Kidney capillary endothelial cell (primary cell): Measurements from ENCODE around the gene MRAS.

Experiments used
- DNase-seq: peaks from one replicate; pipeline ENCODE4 v3.0.0-alpha.2; 2018; ENCODE audit warnings: low spot score

The MRAS gene

DNA sequence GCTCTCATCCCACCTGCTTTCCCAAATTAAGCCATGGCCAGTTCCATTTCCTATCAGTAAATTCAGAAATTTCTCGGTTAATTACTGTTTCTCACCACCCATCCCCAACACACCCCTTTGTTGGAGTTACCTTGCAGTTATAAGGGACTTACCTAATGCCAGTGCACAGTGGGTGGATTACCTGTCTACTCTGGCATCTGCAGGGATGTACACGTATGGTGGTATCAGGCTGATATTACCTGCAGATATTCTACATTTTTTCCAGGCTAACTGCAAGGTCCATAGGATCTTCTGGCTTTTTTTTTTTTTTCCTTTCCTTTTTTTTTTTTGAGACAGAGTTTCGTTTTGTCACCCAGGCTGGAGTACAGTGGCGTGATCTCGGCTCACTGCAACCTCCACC is 7.9 kb upstream of the MRAS start:
- no peak for DNase-seq

DNA sequence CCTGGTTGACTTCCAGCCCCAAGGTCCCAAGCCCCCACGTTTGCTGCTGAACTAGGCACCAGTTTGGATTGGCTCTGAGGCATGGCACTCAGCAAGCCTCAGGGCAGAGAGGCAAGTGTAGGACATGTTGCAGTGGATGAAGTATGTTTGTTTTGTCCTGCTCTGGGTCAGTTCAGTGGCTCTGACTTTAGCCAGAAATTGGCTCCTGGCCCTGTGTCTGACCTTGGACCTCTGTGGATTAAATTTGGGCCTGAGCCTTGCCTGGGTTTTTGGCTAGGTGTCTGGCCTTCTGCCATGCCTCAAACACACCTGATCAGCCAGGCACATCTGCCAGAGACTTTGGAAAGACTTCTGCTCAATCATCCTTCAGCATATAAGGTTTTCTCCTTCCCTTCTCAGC is 3.6 kb upstream of the MRAS start:
- DNase-seq: no peak

DNA sequence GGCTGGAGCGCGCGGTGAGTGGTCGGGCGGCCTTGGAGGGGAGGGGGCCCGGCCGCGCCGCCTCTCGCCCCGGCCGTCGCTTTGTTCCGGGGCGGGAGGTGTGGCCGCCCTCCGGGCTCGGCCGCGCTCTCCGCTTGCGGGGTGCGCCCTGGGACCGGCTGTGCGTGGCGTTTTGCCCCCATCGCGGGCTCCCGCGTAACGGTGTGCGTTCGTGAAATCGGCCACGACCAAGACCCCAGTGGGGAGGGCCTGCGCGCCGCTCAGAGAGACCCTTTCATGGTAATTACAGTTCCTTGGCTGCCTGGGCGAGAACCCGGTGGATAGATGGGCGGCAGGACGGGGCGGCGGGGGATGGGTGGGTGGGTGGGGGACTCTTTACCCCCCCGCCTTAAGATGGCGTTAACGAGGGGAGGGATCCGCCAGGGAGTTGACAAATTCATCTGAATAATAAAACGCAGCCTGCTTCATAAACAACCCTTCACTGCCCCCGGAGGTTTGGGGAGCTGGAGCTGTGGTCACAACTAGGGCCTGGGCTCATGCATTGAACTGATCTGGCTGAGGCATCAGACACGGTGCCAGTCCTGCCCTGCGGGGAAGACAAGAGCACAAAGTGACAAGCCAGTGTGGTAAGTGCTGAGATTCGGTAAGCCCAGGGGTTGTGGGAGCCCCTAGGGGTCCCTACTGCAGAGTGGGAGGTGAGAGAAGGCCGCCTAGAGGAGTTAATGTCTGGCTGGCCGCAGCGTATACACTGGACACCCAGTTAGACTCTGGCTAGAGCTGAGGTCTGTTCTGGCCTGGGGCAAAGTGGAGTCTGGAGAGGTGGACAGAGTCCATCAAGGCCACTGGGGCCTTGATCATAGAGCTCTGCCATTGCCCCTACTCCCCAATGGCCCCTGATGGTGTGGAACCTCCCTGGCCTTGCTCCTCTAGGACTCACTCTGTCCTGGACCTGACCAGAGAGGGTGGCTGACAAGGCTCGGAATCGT is 668 bp downstream of the MRAS start:
- no peak for DNase-seq

DNA sequence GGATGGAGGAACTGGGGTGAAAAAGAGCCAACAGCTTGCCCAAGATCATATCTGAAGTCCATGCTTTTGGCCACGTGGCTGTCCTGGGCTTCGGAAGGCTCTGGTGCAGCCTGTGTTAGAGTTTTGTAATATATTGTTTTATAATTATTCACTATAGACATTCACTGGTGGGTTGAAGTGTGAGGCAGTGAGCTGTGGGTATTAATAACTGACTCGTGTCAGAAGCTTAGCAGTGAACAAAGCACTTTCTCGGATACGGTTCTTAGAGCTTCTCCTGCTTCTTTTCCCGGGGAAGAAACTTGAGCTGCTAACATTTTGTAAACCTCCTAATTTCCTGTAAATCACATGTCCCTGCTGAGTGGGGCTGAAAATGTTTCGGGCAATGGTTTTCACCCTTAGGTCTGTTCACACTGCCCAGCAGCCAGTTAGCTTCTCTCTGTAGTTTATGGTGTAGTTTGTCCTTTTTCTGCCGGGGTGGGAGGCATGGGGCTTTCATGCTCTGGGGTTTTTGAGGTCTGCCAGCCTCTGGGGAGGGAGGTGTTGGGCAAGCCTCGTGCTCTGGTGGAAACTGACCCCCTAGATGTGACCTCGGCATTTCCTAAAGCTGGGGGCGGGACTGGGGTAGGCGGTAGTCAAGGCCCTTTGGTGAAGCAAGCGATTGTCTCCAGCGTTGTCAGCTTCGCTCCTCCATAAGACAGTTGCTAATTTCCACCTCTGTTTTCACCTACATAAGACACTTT is 1.7 kb downstream of the MRAS start:
- DNase-seq: no peak

DNA sequence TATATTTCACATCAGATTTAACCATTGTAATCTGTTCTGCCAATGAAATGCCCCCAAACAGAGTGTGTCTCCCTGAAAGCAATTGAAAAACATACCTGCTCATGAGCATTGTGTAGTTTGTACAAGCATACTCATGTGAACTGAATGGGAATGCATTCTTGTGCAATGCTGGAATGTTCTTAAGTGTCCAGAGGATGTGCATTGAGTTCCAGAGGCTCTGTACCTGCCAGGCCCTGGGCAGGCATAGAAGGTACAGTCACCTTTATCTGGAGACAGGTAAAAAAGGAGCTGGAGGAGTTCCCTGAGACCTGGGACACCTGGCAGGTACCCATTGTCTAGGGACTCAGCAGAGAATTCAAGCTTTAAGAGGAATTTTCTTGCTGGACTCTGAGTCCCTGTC is 2.8 kb downstream of the MRAS start:
- no peak for DNase-seq

DNA sequence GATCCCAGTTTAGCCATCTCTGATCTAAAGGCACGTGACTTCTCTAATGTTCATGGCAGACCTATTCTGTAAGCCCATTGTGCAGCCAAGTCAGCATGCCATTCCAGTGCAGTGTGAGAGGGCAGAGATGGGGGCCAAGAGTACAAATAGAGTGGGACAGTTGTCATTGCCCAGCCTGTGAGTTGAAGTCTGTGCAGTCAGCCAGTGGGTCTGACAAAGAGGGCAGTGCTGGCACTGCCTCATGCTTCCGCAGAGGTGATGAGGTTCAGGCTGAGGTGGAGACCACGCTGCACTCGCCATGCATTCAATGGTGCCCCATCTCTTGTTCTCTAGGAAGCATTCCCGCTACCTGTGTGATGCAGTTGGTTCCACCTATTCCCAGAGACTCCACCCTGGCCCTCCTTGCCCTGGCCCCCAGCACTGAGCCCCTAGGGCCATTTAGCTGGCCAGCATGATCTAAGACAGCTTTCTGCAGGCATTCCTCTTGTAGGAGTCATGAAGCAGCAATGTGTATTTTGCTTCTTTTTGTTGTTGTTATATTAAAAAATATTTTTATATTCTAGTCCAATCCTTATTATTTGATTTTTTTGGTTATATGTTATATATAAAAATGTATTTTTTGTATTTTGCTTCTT is 3.7 kb downstream of the MRAS start:
- DNase-seq: no peak

DNA sequence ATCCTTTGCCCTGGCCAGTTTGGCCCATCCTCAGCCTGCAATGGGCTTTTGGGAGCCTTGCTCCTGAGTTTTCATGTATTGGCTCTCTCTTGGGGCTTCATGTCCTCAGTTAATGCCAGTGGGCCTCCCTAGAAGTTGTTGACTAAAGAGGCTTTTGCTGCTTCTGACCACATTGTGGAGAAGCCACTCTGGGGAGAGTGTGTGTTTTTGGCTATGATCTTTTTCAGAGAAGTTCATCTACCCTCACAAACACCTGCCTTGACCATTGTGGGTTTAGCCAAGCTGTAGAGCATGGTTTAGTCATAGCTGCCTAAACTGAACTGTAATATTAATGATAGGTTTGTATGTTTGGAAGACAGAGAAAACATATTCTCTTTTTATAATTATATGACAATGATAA is 6.0 kb downstream of the MRAS start:
- DNase-seq: no peak

DNA sequence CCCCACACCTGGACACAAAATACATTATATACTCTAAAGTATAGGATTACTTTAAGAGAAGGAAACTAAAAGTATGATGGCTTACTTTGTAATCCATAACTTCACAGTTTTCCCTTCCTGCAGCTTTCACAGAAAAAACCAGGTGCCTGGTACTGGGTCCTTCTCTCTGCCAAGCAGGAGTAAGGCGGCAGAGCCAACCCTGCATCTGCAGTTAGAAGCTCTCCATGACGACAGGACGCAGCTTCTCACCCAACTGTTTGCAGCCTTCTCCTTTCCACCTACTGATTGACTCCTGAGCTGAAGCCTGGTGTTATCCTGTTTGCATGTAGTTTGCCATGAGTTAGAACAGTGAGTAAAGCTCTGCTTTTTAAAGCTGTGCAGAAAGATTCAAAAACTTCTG is 6.7 kb downstream of the MRAS start:
- no peak for DNase-seq

DNA sequence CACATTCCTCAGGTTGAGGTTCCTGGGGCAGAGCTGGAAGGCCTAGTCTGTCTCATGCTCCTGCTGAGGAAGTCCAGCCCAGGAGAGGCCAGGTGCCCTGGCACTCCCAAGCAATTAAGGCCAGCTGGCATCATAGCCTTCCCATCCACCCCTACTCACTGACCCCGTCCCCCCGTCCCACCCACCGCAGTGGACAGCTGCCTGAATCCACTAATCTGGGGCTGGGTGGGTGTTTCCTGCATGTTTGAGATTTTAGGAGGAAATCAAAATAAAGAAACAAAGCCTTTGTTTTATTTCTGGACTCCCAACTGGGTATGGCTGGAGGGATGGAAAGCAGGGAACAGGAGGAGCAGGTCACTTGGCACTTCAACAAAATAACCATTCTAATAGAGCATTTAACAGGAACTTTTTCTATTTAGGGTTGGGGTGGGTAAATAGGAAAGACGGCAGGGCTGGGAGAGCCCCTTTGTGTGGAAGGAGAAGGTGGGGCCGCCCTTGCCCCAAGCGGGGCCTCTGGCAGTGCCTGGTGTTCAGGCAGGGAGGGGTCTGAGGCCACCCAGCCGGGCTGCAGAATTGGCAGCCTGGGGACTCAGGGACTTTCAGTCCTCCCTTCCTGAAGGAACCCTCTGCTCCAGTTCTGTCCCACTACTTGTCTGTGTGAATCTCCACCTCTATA is 8.5 kb downstream of the MRAS start:
- no peak for DNase-seq

DNA sequence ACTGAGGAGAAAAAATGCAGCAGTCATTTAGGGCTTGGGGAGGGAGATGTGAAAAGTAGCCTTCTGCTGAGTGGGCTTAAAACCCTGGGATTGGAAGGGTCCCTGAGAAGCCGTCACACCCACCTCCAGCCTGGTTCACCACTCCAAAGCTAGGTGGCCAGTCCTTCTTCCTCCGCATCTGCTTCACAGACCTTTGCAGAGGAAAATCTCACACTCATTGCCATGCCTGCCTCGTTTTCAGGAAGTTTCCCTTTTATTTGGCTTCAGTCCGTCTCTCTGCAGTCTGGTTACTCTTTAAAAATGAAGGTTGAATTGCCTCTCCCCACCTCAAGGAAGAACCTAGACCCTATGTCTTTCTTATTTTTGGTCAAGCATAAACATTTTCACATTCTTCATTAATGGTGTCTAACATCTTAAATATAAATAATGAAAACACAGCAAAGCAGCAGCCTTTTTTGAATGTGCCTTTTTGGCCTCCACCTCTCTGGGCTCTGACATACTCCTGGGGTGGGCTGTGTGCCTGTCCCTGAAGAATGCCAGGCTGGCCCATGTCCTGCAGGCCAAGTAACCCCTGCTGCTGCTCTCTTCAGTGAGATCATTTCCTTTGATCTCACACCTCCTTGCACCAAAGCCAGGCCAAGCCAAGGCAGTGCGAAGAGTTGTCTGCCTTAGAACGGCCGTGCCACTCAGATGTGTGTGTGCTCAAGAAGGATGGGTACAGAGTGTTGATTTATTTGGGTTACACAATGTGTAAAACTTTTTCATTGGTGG is 11.0 kb downstream of the MRAS start:
- no peak for DNase-seq

DNA sequence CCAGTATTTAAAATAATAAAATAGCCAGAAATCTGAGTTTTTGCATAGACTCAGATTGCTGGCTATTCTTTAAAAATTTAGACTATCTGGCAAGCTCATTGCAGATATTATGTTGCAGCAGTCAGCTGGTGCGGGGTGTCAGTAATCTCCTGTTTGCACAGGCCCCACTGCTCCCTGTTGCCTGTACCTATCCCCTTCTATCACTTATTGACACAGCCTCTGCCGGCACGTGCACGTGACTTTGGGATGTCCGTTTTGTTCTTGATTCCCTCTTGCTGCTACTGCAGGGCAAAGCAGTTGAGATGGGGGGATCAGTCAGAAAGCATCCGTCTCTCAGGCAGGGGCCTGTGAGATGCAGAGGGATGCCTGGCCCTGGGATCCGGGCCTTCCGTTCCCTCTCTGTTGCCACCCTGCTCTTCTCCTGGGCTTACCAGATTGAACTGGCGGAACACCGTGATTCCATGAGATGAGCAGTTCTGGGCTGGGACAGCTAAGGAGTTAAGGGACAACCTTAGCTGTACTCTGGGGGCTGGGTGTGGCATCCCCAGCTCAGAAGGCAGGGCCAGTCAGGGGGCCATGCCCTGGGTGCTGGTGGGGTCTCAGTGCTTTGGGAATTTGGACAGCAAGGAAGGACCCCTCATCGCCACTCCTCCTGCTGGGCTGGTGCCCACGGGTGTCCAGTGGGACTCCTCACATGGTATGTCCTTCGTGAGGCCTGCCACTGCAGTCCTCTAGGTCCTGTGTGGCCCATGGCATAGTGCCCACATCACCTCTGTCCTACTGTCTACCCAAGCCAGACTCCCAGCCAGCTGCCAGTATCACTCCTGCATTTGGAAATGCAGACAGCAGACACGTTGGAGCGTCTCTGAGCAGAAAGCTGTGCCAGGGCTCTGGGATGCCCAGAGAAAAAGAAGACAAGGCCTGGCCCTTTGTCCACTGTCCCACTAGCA is 11.8 kb downstream of the MRAS start:
- DNase-seq: no peak

DNA sequence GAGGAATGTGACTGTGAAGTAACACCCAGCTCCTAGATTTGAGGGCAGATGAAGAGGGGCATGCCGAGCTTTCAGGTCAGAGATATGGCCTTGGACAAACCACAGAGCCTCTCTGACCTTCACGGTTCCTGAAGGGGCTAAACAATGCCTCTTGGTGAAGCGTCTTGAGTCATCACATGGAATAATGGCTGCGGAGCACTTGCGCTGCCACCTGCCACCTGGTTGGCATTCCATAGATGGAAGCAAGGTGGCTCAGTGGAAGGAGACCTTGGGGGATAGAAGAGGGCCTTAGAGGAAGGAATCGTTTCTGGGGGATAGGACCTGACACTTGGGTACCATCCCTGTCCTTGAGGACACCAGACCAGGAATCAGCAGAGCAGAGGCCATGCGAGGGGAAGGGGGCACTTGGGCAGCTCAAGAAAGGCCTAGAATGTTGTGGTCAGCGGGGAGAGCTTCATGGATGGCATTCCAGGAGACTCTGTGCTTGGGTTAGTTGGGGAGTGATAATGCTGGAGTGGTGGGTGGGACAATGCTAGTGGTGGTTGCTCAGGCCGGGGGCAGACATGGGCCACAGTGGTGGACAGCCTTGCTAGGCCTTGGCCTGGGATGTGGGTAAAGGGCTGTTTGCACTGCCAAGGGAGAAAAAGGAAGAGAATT is 12.6 kb downstream of the MRAS start:
- DNase-seq: no peak

DNA sequence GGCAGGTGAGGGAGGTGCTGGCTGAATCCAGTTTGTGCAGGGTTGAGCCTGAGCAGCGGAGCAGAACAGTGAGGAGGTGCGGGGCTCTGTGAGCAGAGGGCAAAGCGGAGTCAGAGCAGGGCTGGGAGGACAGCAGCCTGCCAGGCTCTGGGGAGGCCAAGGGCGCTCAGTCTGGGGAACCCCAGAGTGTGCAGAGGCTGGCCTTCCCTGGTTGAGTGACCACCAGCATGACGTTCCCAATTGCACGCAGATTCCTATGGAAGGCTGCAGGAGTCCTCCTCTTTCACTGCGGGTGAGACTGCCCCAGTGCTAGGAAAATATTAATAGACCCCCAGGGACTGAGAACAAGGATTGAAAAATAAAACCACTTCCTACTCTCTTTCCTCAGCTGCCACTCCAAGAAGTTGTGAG is 13.2 kb downstream of the MRAS start:
- DNase-seq: no peak

DNA sequence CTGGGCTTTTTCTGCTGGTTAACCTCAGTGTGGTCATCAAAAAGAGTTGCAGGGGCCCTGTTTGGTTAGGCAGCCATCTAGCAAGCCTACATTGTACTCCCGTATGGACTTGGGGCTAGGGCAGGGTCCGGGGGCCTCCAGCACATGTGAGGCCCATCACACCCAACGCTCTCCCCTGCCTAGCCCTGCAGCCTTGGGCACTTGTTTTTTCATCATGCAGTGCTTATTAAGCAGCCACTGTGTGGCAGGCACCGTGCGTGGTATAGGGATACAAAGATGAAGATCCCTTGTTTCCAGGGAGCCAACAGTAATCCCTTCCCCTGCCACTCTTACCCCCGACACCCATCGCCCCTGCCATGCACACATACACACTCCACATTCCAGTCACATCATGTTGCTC is 14.2 kb downstream of the MRAS start:
- no peak for DNase-seq

DNA sequence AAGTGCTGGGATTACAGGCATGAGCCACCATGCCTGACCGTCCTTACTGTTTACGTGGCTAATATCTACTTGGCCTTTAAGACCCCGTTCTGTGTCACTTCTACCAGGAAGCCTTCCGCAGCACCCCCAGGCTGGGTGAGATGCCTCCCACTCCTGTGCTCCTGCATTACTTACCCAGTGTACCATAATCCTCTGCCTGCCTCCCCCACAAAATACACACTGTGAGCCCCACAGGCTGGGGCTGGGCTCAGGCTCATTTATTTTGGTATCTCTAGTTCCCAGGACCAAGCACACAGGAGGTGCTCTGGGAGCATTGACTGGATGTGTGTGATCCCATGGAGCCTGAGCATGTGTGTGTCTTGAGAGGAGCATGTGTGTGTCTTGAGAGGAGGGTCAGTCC is 14.9 kb downstream of the MRAS start:
- DNase-seq: no peak

DNA sequence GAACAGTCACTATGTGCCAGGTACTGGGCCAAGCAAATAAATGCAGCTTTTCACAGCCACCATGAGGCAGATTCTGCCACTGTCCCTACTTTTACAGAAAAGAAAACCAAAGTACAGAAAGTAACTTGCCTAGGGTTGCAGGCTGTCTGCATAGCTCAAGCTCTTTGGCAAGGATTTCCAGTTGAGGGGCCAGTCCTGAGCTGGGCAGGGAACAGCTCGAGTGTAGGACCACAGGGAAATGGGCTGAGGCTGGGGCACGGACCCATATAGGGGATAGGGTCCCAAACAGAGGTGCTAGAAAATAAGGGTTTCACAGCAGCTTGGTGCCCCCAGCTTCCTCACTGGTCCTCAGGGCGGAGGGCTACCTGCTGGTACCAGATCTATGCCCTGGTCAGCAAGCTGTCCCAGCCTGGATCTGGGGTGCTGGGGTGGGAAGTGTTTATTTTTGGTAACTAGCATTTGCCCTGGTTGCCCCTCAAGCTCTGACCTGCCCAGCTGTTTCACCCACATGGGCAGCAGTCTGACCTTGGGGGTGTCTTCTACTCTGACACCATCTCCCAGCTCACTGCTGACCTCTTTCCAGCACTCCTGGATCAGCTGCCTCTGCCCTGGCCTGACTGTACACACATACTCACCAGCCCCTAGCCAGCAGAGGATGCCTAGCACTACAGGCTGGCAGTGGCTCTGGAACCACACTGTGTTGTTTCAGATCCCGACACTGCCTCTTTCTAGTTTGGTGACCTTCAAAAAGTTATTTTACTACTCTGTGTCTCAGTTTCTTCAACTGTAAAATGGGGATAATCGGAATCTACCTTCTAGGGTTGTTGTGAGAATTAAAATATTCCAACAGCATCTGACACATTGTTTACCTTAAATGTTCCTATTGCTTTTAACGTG is 16.2 kb downstream of the MRAS start:
- no peak for DNase-seq

DNA sequence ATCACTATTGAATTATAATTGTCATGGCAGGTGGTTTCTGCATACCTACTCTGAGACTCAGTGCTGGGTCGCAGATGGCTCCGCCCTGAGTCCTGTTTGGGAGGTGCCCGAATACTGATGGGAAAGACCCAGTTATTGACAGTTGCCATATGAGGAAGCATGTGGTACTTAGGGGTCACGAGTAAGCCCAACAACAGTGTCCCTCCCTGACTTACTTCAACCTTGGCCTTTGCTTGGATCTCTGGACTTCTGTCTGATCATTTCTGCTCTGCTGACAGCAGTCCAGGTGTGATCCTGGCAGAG is 16.8 kb downstream of the MRAS start:
- no peak for DNase-seq

DNA sequence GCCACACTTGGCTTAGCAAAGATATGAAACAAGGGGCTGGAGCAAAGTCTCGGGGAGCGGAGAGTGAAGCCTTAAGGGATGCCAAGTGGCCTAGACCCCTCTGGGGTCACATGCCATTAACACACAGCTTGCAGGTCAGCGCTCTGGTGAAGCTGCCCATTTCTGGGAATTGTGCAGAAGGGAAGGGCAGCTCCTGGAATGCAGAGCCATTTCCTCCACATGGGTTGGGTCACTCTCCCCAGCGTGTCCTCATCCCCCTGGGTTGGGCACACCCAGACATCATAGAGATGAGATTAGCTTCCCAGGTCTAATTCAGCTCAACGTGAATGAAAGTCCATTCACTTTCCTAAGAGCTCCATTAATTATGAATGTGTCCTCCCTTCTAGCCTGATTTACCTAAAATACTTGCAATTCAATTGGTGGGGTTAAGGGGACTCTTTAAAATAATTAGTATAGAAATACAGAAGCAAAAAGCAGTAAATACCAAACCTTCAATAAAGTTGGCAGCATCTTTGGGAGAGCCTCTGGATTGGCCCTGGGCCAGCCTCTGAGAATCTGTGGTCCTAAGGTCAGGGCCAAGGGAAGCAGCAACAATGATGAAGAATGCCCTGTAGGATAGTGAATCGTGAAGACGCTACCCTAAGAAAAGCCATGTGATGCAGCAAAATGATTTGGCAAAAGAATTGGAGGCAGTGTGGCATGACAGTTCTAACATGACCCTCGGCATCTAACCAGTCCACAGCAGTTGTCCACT is 17.8 kb downstream of the MRAS start:
- DNase-seq: no peak
